GM13976 (cell line): ENCODE results near the gene SLC4A5.

Experiments used
- DNase-seq: peaks from one replicate; pipeline ENCODE4 v3.0.0; 2012; ENCODE audit warnings: low spot score
- CTCF ChIP-seq: IDR thresholded peaks from 2 replicates; pipeline ENCODE4 v1.5.1; 2012; ENCODE audit warnings: borderline replicate concordance, mild to moderate bottlenecking; ENCODE audit not compliant: insufficient read depth; ENCODE audit errors: extremely low read depth, missing control alignments, control extremely low read depth
- in situ Hi-C: fragments of 300-500 bp; cut with MboI; formaldehyde crosslinking; loops from one replicate; pipeline ENCODE4 v1.12.0; 2022; ENCODE audit warnings: low sequenced_read_pairs, mixed read lengths, inconsistent platforms; ENCODE audit not compliant: unreplicated experiment

The SLC4A5 gene

GRCh38 chr2:74369976-74370375 is 26.8 kb upstream of the SLC4A5 start:
- in situ Hi-C loops = no loop called here
- no peak for DNase-seq
- TF ChIP-seq CTCF = no peak

GRCh38 chr2:74368499-74368898 is 25.3 kb upstream of the SLC4A5 start:
- in situ Hi-C loops = no loop called here
- no peak for TF ChIP-seq CTCF
- DNase-seq = no peak

GRCh38 chr2:74367789-74368188 is 24.6 kb upstream of the SLC4A5 start:
- no peak for DNase-seq
- in situ Hi-C loops = no loop called here
- TF ChIP-seq CTCF = no peak

- no peak for DNase-seq
- no peak for TF ChIP-seq CTCF
- in situ Hi-C loops = no loop called here
Observed at GRCh38 chr2:74366036-74366435, 22.8 kb upstream of the SLC4A5 start.

GRCh38 chr2:74364533-74365505 is 21.6 kb upstream of the SLC4A5 start:
- no peak for DNase-seq
- in situ Hi-C loops = no loop called here

GRCh38 chr2:74361327-74361726 is 18.1 kb upstream of the SLC4A5 start:
- in situ Hi-C loops = no loop called here
- TF ChIP-seq CTCF = no peak
- no peak for DNase-seq

More at GRCh38 chr2:74364533-74365505, 21.6 kb upstream of the SLC4A5 start:
- no peak for TF ChIP-seq CTCF
